GM12875 (cell line): ENCODE results near the gene PSMD11.

Experiments used
- H3K4me3 ChIP-seq: one replicate; pipeline ENCODE4 v1.5.1; 2011; ENCODE audit warnings: low read depth, low read length, control low read depth
- CTCF ChIP-seq: IDR thresholded peaks from 2 replicates; pipeline ENCODE4 v1.5.1; 2011; ENCODE audit warnings: low read depth, mild to moderate bottlenecking, control low read depth, inconsistent platforms, low read length, moderate library complexity, borderline replicate concordance; ENCODE audit not compliant: insufficient read depth

PSMD11 gene

GRCh38 chr17:32503251-32504165 lies 59.2 kb downstream of the PSMD11 start:
- TF ChIP-seq CTCF = no peak
- no peak overlapping the region for H3K4me3 ChIP-seq

DNA sequence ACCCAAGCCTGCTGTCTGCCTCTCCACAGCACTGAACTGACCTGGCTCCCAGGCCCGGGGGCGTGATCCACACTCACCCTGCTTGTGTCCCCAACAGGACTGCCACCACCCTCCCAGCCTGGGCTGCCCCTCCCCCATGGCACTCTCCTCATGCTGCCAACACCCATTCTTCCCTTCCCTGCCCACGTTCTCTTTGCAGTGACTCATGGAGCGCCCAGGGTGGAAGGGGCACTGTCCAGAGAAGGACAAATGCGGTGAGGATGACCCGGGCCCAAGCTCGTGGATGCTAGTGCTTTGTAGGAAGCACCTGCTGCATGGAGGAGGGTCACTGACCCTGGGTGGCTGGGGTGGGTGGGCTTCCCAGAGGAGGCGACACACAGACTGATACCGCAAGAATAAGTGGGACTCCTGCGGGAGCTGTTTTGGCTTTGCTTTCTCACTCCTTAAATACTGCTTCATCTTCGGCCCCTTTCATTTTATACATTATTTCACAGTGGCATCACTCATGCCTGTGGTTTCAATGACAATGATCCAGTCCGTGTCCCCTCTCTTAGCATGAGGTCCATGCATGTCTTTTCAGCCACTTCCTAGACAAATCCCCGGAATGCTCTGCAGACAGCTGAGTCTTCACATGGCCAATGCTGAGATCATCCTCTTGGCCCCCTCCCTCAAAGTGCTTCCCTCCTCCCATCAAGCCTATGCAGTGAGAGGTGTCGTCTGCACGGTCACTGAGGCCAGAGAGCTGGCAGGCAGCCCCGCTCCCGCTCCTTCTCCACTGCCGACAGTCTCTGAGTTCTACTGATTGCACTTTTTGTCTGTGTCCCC lies 60.1 kb downstream of the PSMD11 start:
- no peak overlapping the region for H3K4me3 ChIP-seq
- no peak for TF ChIP-seq CTCF

DNA sequence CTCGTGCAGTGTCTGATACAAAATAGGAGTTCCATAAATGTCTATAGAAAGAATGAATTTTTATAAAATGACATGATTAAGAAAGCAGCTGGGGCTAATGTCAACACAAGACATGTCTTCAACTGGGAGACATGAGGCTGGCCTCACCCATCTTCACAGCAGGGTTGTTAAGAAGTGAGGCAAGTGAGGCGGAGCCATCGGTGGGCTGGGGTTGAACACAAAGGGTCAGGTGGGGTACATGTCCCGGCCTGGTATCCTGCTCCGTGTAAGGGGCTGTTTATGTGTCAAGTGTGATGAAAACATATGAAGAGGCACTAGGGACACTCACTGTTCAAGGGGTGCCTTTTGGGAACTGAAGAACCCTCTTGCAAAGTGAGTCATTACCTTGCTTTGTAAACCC lies 64.6 kb downstream of the PSMD11 start:
- no peak overlapping the region for H3K4me3 ChIP-seq
- TF ChIP-seq CTCF = no peak

DNA sequence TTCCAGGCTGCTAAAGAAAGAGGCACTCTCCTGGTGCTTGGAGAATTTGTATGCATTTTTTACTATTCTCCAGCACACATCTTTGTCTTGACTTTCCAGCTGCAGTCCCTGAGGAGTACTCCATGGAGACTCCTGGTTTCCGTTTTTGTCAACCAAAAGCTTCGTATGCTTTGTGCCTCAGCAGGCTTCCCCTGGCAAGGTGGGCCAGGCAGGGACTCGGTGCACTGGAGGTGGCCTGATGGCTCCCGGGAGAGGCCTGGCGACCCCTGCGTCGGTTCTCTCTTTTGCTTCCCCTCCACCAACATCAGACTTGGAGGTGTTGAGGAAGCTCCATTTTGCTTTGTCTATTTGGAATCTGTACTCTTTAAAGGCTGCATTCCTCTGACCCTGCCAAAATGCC lies 66.2 kb downstream of the PSMD11 start:
- no peak overlapping the region for H3K4me3 ChIP-seq
- TF ChIP-seq CTCF = no peak

GRCh38 chr17:32512328-32512727 lies 68.0 kb downstream of the PSMD11 start:
- TF ChIP-seq CTCF = no peak
- no peak overlapping the region for H3K4me3 ChIP-seq

GRCh38 chr17:32513579-32513978 lies 69.3 kb downstream of the PSMD11 start:
- TF ChIP-seq CTCF = no peak

More at GRCh38 chr17:32513579-32513978, 69.3 kb downstream of the PSMD11 start:
- H3K4me3 ChIP-seq = no peak overlapping the region
